ENCODE results near the gene VPS37D.

VPS37D gene

DNA sequence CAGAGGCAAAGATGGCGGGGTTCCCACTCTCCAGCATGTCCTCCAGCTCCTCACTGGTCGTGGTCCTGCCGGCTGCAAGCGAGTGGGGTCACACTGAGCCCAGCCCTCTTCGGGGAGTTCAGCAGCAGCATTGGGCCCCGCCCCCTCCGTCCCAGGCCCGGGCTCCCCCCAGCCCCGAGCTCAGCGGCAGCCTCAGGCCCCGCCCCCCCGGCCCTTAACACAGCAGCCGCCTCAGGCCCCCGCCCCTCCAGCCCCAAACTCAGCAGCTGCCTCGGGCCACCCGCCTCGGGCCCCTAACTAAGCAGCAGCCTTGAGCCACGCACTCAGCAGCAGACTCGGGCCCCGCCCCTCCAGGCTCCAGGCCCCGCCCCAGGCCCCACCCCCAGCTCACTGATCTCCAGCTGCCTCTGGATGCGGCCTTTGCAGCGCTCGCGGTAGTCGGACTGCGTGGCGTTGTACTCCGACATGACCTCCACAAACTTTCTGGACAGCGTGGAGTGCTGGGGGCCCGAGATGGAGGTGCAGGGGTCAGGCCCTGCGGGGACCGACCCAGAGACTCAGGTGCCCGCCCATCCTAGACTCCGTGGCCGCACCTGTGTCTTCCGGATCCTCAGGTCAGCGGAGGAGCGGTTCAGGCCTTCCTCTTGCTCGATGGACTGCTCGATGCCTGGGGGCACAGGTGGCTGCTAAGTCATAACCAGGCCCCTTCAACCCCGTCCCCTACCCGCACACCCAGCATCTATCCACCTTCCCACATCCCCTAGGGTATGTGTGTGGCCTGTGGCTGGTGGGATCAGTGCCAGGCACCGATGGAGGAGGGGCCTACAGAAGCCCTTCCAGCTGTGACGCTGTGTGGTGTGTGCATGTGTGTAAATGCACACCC, 36.4 kb downstream of the VPS37D start:
- Histone ChIP-seq H3K9me2 (replicated peaks; ENCODE audit: low read depth, low read length) (no peaks in the 10 kb centered on the region), H3K9me3 (ENCODE audit: insufficient read depth, low read depth, low read length) (no peaks in the 10 kb centered on the region), H3K27me3 (ENCODE audit: insufficient read depth, low read length, poor library complexity, severe bottlenecking) (no peaks in the 10 kb centered on the region), H3K9ac (ENCODE audit: low read depth, low read length, poor library complexity, severe bottlenecking) (no peak overlapping the region), H3K4me2 (ENCODE audit: low read depth, low read length, poor library complexity, severe bottlenecking) (no peak overlapping the region), H3F3A (ENCODE audit: low read depth) (no peaks in the 10 kb centered on the region), H3K36me3 (ENCODE audit: insufficient read depth, low read length) (peaks cover under 1% of the 10 kb centered on the region; the same call in 1 of the 2 replicates), H3K4me1 (ENCODE audit: insufficient read depth, low read length, poor library complexity, severe bottlenecking) (no peaks in the 10 kb centered on the region), H3K79me2 (ENCODE audit: insufficient read depth, low read length) (no peaks in the 10 kb centered on the region), H3K4me3 (ENCODE audit: low read length, poor library complexity, severe bottlenecking) (no peak overlapping the region), H2AFZ (ENCODE audit: low read length) (no peak overlapping the region), H4K20me1 (ENCODE audit: insufficient read depth, low read length, poor library complexity, severe bottlenecking) (no peaks in the 10 kb centered on the region)
- TF ChIP-seq CTCF (conservative IDR thresholded peaks at IDR 0.05; ENCODE audit: low read length) (no peak), EZH2phosphoT487 (IDR thresholded peaks at IDR 0.05; ENCODE audit: borderline replicate concordance) (no peak)

- Histone ChIP-seq H3K4me3 (ENCODE audit: low read length, poor library complexity, severe bottlenecking) (no peak overlapping the region), H4K20me1 (ENCODE audit: insufficient read depth, low read length, poor library complexity, severe bottlenecking) (no peaks in the 10 kb centered on the region)
Measured at GRCh38 chr7:73704640-73705550, 37.3 kb downstream of the VPS37D start.

DNA sequence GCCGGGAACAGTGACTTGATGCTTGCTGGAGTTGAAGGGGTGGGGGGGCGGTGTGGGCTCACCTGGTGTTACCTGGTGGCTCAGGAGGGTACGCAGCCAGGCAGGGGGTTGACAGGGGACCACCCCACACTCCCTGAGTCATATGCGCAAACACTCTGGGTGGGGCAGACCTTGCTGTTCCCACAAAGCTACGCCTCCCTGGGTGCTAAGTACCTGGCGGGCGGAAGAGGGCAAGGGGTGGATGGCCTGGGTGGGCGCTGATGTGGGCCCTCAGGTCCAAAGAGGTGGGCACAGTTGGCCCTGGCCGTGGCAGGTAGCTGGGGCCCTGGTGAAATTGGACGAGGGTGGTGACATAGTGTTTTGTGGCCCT, 37.9 kb downstream of the VPS37D start:
- Histone ChIP-seq H3K9ac (ENCODE audit: low read depth, low read length, poor library complexity, severe bottlenecking) (no peak overlapping the region), H4K20me1 (ENCODE audit: insufficient read depth, low read length, poor library complexity, severe bottlenecking) (no peaks in the 10 kb centered on the region), H3K4me2 (ENCODE audit: low read depth, low read length, poor library complexity, severe bottlenecking) (no peak overlapping the region), H2AFZ (ENCODE audit: low read length) (no peak overlapping the region), H3K27me3 (ENCODE audit: insufficient read depth, low read length, poor library complexity, severe bottlenecking) (no peaks in the 10 kb centered on the region), H3F3A (ENCODE audit: low read depth) (no peaks in the 10 kb centered on the region), H3K79me2 (ENCODE audit: insufficient read depth, low read length) (no peaks in the 10 kb centered on the region), H3K9me3 (ENCODE audit: insufficient read depth, low read depth, low read length) (no peaks in the 10 kb centered on the region), H3K4me1 (ENCODE audit: insufficient read depth, low read length, poor library complexity, severe bottlenecking) (no peaks in the 10 kb centered on the region), H3K9me2 (replicated peaks; ENCODE audit: low read depth, low read length) (no peaks in the 10 kb centered on the region), H3K4me3 (ENCODE audit: low read length, poor library complexity, severe bottlenecking) (no peak overlapping the region), H3K36me3 (ENCODE audit: insufficient read depth, low read length) (no peaks in the 10 kb centered on the region)
- TF ChIP-seq EZH2phosphoT487 (IDR thresholded peaks at IDR 0.05; ENCODE audit: borderline replicate concordance) (no peak), CTCF (conservative IDR thresholded peaks at IDR 0.05; ENCODE audit: low read length) (no peak)

More at GRCh38 chr7:73704640-73705550, 37.3 kb downstream of the VPS37D start:
- no peaks in the 10 kb centered on the region for H3K79me2 ChIP-seq (ENCODE audit: insufficient read depth, low read length)
- H3K9ac ChIP-seq (ENCODE audit: low read depth, low read length, poor library complexity, severe bottlenecking) = no peak overlapping the region
- H3K4me2 ChIP-seq (ENCODE audit: low read depth, low read length, poor library complexity, severe bottlenecking) = no peak overlapping the region
- no peak for TF ChIP-seq EZH2phosphoT487 (IDR thresholded peaks at IDR 0.05; ENCODE audit: borderline replicate concordance)
- TF ChIP-seq CTCF (conservative IDR thresholded peaks at IDR 0.05; ENCODE audit: low read length) = no peak
- no peaks in the 10 kb centered on the region for H3K4me1 ChIP-seq (ENCODE audit: insufficient read depth, low read length, poor library complexity, severe bottlenecking)
- no peaks in the 10 kb centered on the region for H3K9me2 ChIP-seq (replicated peaks; ENCODE audit: low read depth, low read length)
- H3K9me3 ChIP-seq (ENCODE audit: insufficient read depth, low read depth, low read length) = no peaks in the 10 kb centered on the region
- no peak overlapping the region for H2AFZ ChIP-seq (ENCODE audit: low read length)
- H3F3A ChIP-seq (ENCODE audit: low read depth) = no peaks in the 10 kb centered on the region
- no peaks in the 10 kb centered on the region for H3K36me3 ChIP-seq (ENCODE audit: insufficient read depth, low read length)
- H3K27me3 ChIP-seq (ENCODE audit: insufficient read depth, low read length, poor library complexity, severe bottlenecking) = no peaks in the 10 kb centered on the region
